ENCODE results near the gene MRRF.

DNA sequence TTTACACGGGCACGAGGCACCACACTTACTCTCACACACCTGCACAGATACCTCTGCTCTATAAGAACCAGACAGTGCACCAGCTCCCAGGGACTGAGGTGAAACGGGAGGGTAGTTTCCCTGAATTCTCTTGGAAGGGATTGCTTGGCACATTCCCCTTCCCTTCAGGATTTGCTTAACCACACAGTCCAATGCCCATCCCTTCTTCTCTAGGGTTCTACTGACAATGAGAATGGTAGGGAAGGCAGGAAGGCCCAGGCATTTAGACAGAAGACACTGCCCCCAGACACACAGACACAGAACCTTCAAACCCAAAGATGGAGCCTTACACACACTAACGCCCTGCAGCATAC, 35.2 kb upstream of the MRRF start:
- peak; percentile 64 for TF ChIP-seq EZH2 (IDR thresholded peaks at IDR 0.05; ENCODE audit: low read length, missing control alignments)
- TF ChIP-seq, protein P1, sequence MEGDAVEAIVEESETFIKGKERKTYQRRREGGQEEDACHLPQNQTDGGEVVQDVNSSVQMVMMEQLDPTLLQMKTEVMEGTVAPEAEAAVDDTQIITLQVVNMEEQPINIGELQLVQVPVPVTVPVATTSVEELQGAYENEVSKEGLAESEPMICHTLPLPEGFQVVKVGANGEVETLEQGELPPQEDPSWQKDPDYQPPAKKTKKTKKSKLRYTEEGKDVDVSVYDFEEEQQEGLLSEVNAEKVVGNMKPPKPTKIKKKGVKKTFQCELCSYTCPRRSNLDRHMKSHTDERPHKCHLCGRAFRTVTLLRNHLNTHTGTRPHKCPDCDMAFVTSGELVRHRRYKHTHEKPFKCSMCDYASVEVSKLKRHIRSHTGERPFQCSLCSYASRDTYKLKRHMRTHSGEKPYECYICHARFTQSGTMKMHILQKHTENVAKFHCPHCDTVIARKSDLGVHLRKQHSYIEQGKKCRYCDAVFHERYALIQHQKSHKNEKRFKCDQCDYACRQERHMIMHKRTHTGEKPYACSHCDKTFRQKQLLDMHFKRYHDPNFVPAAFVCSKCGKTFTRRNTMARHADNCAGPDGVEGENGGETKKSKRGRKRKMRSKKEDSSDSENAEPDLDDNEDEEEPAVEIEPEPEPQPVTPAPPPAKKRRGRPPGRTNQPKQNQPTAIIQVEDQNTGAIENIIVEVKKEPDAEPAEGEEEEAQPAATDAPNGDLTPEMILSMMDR (conservative IDR thresholded peaks at IDR 0.05 in 1 of 2, IDR thresholded peaks at IDR 0.05 in 1 of 2; ENCODE audit: low read depth in 1 of 2, low read length in 2 of 2): no peak

All from fibroblast of lung (primary cell).